Measurements from ENCODE around the gene SEC11C.

SEC11C gene

DNA sequence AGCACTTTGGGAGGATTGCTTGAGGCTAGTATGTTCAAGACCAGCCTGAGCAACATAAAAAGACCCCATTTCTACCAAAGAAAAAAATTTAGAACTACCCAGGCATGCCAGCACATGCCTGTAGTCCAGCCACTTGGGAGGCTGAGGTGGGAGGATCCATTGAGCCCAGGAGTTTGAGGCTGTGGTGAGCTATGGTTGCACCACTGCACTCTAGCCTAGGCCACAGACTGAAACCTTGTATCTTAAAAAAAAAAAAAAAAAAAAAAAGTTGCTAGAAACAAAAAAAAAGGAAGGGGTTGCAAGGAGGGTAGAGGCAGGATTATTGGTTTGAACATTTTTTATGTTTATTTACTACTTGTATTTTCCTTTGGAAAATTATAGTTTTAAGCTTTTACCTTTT, 4.8 kb downstream of the SEC11C start:
- no peak for DNase-seq (ENCODE audit: low read depth in 2 of 2)

DNA sequence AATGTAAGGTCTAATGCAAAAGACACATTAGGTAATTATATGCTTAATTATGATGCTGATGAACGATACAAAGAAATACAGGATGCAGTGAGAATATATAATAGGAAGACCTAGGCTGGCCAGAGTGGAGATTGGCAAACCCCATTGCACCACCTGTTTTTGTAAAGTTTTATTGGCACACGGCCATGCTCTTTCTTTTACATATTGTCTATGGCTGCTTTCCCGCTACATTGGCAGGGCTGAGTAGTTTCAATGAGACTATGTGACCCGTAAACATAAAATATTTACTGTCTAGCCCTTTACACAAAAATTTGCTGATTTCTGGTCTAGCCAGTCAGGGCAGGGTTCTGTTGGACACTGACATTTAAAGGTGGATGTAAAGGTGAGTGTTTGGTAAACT, 5.4 kb downstream of the SEC11C start:
- no peak for DNase-seq (ENCODE audit: low read depth in 2 of 2)

DNA sequence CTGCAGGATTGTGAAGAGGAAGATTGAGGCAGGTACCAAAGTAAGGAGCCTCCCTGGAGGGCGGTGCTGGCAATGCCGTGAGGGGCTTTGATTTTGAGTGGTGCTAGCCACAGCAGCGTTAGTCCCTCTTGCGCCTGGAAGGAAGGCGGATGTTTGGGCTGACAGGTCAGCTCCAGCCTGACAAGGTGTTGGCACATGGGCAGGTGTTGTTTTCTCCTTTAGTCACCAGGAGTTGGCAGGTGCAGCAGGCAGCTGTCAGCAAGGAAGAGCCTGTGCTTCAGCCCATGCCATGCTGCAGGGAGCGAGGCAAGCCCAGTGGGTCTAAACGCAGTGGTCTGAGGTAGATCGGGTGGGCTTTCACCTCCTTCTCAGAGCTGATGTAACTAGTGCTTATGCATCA, 8.5 kb downstream of the SEC11C start:
- no peak for DNase-seq (ENCODE audit: low read depth in 2 of 2)

DNA sequence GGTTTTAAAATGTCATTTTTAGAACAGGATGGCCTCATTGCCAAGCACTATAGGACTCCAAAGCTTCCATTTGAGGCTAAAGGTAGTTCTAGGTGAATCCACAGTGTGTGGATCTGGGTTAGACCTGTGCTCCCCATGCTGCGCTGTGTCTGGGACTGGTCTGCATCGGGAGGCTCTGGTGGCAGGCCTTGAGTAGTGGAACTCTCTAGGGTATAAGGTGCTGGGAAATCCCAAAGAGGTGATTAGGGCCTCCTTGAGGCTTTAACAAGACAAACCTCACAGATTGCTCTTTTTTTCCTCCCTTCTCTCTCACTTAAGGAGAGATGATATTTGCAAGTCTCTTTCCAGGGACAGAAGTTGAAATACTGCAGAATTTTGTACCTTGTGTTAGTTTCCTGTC, 9.3 kb downstream of the SEC11C start:
- no peak for DNase-seq (ENCODE audit: low read depth in 2 of 2)

DNA sequence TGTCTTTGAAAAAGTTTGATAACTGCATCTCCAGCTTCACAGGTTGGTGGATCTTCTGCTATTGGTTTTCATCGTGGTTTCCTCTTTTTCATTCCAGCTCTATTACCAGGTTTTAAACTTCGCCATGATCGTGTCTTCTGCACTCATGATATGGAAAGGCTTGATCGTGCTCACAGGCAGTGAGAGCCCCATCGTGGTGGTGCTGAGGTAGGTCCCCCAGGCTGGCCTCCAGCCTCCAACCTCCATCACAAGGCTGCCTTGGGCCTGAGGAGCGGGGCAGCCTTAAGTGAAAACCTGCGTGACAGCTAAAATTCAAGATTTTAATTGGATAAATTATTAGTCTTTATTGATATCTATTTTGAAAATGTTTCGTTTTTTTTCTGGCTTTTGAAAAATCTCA, 9.7 kb downstream of the SEC11C start:
- DNase-seq (ENCODE audit: low read depth in 2 of 2), result no peak

DNA sequence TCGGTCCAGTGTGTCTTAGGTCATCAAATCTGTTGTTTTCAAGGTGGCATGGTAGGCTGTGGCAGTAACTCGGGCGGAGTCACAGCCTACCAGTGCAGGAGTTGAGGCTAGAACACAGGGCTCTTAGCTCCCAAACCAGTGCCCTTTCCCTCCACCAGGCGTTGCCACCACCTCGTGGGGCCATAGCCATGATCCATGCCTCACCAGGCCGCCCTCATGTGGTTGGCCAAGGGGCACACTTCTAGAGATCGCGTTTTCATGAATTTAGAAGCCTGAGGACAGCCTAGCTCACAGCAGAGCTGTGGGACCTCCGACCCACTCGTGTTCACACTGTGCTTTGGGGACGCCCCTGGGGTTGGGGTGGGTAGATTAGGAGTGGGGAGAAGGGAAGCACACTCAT, 10.6 kb downstream of the SEC11C start:
- no peak for DNase-seq (ENCODE audit: low read depth in 2 of 2)

DNA sequence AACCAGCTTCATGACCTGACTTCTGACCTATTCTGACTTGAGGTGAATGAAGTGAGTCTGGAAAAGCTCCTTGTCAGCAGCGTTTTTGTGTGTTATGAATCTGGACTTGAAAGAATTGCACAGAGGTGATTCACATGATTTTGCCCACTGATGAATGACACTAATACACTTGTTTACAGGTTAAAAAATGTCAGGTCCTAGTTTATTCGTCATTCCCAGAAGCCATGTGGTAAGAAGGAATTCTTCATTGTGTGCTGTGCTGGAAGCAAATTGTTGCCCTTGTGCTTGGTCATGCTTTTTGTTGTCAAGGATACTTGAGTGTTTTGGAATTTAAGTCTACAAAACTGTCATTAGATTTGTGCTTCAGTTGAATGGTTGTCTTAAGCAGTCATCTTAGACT, 15.5 kb downstream of the SEC11C start:
- no peak for DNase-seq (ENCODE audit: low read depth in 2 of 2)

DNA sequence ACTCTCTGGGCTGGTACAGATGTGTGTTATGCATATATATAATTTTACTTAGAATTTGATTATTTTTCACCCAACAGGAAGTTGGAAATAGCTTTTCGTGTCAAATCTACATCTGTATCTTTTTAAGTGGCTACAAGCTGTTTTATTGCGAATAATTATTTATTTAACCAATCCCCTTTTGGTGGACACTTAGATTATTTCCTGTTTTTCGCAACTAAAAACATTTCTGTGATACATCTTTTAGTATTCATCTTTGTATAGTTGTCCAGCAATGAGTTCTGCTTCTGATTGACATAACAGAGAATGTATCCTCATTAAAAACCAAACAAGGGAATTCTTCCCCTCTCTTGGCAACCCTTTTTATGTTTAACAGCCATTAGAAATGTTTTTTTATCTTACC, 16.6 kb downstream of the SEC11C start:
- no peak for DNase-seq (ENCODE audit: low read depth in 2 of 2)

DNA sequence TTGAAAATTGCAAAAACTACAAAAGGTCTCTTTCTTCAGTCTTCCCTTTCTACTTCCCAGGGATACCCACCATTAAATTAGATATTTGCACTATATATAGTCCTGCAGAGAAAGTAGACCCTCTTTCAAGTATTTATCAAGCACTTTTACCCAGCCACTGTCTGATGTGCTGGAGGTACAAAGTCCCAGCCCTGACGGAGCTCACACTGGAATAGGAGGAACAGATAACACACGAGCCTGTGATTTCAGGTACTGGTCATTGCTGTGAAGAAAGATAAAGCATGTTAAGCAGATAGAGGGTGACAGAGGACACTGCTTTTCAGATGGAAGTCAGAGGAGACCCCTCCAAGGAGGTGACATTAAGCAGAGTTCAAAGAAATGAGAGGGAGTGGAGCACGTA, 19.6 kb downstream of the SEC11C start:
- DNase-seq (ENCODE audit: low read depth in 2 of 2), result no peak

DNA sequence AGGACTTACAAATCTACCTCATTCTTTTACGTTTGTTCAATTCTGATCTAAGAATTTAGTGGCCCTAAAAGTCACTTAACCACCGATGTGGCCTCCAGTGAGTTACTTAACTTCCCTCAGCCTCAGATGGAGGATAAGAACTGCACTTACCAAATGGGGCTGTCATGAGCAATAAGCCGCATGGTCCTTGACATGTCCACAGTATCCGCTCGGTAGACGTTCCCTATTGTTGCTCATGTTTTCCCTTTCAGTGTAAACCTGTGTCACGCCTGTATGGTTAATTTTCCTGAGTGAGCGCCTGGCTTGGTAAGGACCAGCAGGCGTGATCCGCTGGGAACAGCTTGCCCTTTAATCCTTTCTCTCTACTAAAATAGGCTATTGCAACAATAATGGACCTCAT, 20.3 kb downstream of the SEC11C start:
- DNase-seq (ENCODE audit: low read depth in 2 of 2), result no peak

DNA sequence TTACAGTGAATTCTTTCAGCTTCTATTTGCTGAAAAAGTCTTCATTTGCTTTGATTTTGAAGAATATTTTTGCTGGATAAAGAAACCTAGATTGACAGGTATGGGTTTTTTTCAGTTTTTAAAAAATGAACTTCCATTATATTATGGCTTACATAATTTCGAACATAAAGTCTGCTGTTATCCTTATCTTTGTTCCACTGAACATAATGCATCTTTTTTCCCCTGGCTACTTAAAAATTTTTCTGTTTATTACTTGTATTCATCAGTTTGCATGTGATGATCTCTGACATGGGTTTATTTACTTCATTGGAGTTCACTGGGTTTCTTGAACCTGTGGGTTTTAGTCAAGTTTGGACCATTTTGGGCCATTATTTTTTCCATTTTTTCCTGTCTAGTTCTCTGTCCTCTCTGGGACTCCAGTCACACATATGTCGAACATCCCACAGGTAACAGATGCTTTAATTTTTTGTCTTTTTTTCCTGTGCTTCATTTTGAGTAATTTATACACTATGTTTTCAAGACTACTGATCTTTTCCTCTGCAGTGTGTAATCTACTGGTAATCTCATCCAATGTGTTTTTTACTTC, 33.1 kb downstream of the SEC11C start:
- no peak for DNase-seq (ENCODE audit: low read depth in 2 of 2)

DNA sequence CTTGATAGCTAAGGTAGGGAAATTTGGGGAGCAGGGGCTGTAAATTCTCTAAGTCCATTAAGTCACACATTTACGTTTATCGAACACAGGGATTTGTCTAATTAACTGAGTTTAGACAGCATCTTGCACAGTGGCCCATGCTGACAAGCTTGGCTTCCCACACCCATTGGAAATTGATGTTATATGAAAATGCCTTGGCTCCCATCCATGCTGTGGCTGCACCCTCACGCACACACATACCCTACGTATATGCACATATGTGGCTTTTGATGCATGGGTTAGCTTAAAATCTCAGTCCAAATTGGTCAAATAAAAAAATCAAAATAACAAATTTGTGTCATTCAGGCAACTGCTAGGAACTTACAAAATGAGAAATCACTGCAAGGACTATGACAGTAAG, 37.8 kb downstream of the SEC11C start:
- no peak for DNase-seq (ENCODE audit: low read depth in 2 of 2)

DNA sequence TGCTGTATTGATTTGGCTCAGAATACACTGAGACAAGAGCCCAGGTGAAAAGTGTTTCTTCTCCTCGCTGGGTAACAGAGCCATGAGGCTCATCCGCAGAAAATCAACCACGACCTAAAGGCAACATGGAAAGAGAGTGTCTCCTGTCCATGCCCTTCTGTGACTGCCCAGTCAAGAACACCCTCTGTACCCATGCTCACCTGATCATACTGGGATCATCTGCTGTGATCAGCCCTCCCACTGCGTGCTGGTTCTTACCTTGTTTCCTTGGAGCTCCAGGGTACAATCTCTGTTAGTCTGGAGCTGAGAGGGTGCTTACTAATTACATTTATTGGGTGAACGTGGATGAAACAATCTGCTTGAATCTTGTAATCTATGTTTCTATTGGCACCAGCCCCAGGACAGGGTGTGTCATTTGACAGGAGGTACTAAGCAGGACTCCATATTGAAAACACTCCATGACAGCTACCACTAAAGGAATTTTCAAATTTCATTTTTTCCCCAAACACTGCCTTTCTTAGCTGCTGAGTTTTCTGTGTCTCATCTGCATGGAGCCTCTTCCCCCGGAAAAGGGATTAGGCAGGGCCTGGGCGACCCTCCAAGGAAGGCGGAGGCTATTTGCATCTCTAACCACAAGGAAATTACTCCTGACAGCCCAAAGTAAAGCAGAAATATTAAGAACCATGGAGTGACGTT, 40.6 kb downstream of the SEC11C start:
- no peak for DNase-seq (ENCODE audit: low read depth in 2 of 2)

DNA sequence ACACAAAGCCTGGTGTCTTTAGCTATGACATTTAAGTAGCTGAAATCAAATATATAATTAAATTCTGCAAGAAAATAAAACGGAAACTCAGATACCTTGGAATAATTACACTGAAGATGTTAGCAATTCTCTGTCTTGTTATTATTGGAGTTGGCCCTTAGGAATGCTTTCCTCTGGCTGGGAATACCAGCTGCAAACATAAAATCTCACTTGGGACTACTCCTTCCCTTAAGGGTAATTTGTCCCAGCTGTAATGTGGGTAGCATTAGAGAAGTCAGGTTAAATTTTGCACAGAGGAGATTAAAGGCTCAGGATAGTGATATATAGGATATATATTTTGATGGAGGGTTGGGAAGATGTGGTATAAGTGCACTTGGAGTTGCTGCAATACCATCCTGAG, 43.0 kb downstream of the SEC11C start:
- no peak for DNase-seq (ENCODE audit: low read depth in 2 of 2)

DNA sequence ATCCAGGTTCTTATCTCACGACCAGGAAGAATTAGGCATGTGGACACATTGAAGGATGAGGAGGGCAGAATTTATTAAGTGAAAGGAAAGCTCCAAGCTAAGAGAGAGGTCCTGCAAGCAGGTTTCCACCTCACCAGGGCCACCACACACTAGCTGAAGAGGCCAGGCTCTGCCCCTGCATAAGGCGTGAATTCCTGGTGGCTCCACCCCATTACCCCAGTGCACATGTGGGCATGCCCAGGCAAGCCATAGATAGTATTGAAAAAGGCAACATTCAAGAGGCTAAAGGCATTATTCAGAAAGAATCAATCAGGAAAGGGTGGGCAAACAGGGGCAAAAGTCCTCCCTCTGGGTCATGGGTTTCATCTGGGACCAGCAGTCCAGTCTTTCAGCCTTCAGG, 49.3 kb downstream of the SEC11C start:
- DNase-seq (ENCODE audit: low read depth in 2 of 2), result no peak

DNA sequence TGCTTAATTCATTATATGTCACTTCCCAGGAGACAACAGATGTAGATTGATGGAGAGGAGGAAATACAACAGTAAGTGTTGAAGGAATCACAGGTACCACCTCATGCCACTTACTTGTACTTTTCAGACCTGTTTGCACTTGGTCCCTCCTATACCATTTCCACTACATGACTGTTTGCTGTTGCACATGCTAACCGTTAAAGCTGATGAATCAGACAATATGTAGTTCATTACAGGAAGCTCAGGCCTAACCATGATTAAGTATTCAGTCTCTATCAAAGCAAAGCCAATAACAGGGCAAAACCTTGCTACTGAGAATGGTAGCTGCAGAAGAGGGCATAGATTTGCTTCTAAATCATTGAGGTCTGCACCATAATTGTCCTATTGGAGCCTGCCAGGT, 50.1 kb downstream of the SEC11C start:
- no peak for DNase-seq (ENCODE audit: low read depth in 2 of 2)

DNA sequence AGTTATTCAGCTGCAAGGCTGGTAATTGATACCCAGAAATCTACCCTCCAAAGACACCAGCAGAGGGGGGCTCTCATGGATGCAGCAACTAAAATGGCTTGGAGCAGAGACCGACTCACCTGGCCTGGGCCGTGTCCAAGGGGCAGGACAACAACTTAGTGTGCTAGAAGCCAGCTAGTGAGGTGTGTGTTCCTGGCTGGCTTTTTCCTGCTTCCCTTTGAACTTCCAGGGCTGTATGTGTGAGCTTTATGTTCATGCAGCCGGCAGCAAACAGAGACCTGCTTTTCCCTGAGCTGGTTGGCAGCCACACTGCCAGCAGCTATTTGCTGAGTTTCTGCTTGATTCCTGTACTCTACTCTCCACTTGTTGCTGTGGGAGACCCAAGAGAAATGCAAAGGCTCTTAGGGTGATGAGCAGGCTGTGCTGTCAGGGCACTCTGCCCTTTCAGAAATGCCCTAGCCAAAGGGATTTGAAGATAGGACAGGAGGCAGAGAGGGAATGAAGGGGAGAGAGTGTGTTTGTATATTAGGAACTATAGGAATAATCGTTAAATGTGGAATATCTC, 56.6 kb downstream of the SEC11C start:
- no peak for DNase-seq (ENCODE audit: low read depth in 2 of 2)

DNA sequence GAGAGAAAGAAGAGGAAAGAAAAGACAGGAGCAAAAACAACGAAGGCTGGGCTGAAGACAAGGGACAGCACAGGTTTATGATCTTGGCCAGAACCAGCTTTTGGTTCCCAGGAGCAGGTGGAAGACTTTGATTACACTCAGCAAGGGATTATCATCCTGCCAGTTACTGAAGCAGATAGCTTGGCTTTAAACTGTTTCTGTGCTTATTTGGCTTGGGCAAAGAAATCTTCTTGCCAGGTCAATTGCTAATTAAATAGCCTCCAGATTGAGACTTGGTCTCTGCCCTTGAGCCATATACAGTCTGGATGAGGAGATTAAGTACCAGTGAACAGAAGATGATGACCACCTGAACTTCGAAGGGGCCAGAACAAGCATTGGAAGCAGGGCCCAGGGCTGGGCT, 58.0 kb downstream of the SEC11C start:
- no peak for DNase-seq (ENCODE audit: low read depth in 2 of 2)

DNA sequence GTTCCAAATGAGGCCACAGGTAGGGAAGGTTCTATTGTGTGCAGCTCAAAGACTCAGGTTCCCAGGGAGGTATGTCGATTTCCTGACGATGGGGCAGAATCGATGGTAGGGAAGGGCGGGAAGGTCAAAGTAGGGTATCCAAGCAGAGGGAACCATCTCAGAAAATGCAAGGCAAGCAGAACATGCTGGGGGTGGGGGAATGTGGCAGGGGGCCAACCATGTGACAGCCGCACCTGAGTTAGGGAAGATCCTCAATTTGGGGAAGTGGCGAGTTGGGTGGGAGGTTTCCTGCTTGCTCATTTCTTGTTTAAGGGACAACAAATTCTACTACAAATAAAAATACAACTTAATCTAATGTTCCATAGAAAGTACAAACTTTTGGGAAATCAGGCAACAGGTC, 58.5 kb downstream of the SEC11C start:
- no peak for DNase-seq (ENCODE audit: low read depth in 2 of 2)

DNA sequence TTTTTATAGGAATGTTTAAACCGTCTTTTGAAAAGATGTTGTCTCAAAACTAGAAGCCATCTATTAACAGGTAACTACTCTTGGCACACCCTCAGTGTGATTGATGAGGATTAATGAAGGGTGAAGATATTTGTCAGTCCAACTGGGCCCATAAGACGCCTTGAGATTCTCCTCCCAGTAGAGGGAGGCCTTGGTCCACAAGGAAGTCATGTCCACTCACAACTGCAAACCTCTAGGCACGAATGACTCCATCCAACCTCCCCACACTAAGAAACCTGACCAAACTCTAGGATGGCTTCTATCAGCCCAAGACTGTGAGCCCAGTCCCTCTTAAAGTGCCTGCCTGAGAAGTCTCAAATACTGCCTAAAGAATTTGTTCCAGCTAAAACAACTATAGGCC, 61.1 kb downstream of the SEC11C start:
- DNase-seq (ENCODE audit: low read depth in 2 of 2), result no peak

DNA sequence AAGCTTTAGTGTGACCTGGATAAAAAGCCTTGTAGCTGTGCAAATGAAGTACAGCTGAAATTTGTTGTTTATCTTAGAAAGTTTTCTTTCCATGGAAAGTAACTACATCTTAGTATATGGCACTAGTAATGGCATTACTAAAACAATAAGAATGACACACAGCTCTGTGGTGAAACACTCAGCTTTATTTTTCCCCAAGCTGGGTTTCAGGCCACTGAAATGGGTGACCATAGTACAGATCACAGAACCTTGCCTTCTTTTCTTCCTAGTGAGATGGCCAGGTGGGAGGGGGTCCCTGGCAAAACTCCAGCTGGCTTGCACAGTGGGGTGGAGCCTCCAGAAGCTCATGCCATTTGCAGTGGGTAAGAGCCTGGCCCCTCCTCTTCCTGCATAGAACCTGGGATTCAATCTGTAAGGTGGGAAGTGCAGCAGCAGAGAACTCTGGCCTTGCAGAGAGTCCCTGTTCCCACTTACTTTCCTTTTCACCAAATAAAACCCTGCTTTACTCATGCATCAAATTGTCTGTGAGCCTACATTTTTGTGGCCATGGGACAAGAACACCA, 62.7 kb downstream of the SEC11C start:
- no peak for DNase-seq (ENCODE audit: low read depth in 2 of 2)

DNA sequence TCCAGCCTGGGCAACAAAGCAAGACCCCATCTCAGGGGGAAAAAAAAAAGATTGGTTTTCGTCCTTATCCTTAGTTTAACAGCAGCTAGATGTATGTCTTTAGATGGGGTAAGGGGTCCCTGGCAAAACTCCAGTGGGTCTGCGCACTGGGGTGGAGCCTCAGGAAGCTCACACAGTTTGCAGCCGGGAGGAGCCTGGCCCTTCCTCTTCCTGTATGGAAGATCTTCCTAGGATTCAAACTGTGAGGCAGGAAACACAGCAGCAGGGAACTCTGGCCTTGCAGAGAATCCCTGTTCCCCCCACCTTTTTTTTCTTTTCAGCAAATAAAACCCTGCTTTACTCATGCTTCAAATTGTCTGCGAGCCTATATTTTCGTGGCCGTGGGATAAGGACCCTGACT, 67.8 kb downstream of the SEC11C start:
- DNase-seq (ENCODE audit: low read depth in 2 of 2), result no peak
